Stimulated activated effector memory CD8-positive, alpha-beta T cell treated with anti-CD3 and anti-CD28 coated beads, Interleukin-12 subunit alpha, Interleukin-12 subunit beta, amount 100 ng/mL, for 72 hours (primary cell): ENCODE measurements around the gene PLEKHJ1.

Experiments
- ATAC-seq: fragments of 150-1000 bp; cut with Tn5 transposase; 2 replicates; pipeline ENCODE4 v1.10.0; 2021
- DNase-seq, 2 donors: peaks; one replicate each; pipeline ENCODE4 v3.0.0; 2021 to 2022; ENCODE audit warnings: low spot score in 2 of 2
- H3K27ac Mint-ChIP-seq: one replicate; pipeline ENCODE4 v1.8.0; 2022; ENCODE audit warnings: mild to moderate bottlenecking, mixed read lengths
- H3K36me3 Mint-ChIP-seq: one replicate; pipeline ENCODE4 v1.8.0; 2022; ENCODE audit warnings: mild to moderate bottlenecking, mixed read lengths
- H3K4me1 Mint-ChIP-seq: one replicate; pipeline ENCODE4 v1.8.0; 2022; ENCODE audit warnings: mixed read lengths
- H3K4me3 Mint-ChIP-seq: one replicate; pipeline ENCODE4 v1.8.0; 2022; ENCODE audit warnings: mild to moderate bottlenecking, mixed read lengths
- H3K9me3 Mint-ChIP-seq: one replicate; pipeline ENCODE4 v1.8.0; 2022; ENCODE audit warnings: mixed read lengths

Gene PLEKHJ1

GRCh38 chr19:2246801-2247361 is 10.8 kb upstream of the PLEKHJ1 start:
- Mint-ChIP-seq H3K4me1 (peaks cover 20% of the 10 kb centered on the region), H3K9me3 (no peaks in the 10 kb centered on the region), H3K4me3 (no peak overlapping the region), H3K27ac (no peak overlapping the region), H3K36me3 (peaks cover 70% of the 10 kb centered on the region)
- DNase-seq (no peak), ATAC-seq (no peak)

DNA sequence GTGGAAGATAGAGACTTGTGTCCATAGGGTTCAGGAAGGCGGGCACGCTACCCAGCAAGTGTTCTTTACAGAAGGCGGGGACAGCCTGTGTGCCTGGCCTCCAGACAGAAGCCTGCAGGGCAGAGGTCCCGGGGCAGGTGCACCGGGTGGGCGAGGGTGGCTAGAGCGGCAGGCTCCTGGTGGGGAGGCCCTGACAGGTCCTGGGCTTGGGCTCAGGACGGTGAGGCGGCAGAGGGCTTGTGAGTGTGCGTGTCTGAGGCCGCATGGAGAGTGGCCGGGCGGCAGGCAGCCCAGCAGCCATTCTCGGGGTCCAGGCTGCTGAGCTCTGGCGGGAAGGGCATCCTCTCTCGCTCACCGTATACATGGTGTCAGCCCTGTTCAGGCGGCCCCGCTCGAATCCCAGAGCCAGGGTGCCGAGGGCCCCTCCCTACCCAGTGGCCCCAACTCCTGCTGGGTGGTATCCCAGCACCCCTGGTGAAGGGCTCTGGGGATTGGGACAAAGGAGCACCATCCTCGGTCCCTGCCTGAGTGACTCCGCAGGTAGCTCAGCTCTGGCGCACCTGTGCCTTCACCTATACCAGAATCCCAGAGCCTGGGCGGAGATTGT is 10.0 kb upstream of the PLEKHJ1 start:
- DNase-seq (no peak), ATAC-seq (no peak)
- Mint-ChIP-seq H3K36me3 (peaks cover 76% of the 10 kb centered on the region), H3K4me1 (peaks cover 26% of the 10 kb centered on the region), H3K9me3 (no peaks in the 10 kb centered on the region), H3K4me3 (no peak overlapping the region), H3K27ac (no peak overlapping the region)

DNA sequence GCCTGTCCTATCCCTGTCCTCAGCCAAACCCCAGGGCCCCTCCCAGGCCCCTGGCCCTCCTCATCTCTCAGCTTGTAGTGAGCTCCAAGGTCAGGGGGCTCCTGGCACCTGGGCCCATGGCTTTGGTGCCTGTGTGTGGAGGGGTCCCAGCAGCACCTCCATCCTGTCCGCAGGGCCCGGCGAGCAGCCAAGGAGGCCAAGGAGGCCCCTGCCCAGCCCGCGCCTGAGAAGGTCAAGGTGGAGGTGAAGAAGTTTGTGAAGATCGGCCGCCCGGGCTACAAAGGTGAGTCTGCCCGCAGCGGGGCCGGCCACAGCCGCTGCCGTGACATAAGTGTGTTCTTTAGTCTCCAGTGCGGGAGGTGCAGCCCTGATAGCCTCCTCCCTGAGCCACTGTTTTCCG is 9.1 kb upstream of the PLEKHJ1 start:
- Mint-ChIP-seq H3K4me3 (no peak overlapping the region), H3K27ac (no peak overlapping the region), H3K4me1 (peaks cover 34% of the 10 kb centered on the region), H3K36me3 (peaks cover 81% of the 10 kb centered on the region), H3K9me3 (no peaks in the 10 kb centered on the region)
- ATAC-seq (no peak), DNase-seq (no peak)

DNA sequence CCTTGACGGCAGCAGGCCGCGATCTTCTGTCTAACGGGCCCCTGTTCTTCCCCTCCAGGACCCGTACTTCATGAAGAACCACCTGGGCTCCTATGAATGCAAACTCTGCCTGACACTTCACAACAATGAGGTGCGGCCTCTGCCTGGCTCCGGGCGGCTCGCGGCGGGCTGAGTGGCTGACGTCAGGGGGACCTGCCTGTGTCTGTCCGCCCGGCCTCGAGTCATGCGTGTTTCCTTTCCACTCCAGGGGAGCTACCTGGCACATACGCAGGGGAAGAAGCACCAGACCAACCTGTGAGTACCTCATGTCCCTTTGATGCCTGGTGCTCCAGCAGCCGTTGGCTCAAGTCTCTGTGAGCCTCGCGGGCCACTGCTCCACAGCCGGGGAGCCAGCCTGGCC is 8.4 kb upstream of the PLEKHJ1 start:
- Mint-ChIP-seq H3K4me3 (no peak overlapping the region), H3K36me3 (peaks cover 86% of the 10 kb centered on the region), H3K4me1 (peaks cover 42% of the 10 kb centered on the region), H3K9me3 (no peaks in the 10 kb centered on the region), H3K27ac (no peak overlapping the region)
- DNase-seq (no peak), ATAC-seq (no peak)

GRCh38 chr19:2244125-2244411 is 7.9 kb upstream of the PLEKHJ1 start:
- ATAC-seq (no peak), DNase-seq (no peak)
- no peaks in the 10 kb centered on the region for H3K9me3 Mint-ChIP-seq
- H3K36me3 Mint-ChIP-seq, result peaks cover 88% of the 10 kb centered on the region
- H3K27ac Mint-ChIP-seq, result peak overlapping the region; percentile 34
- peaks cover 46% of the 10 kb centered on the region for H3K4me1 Mint-ChIP-seq
- H3K4me3 Mint-ChIP-seq, result no peak overlapping the region

DNA sequence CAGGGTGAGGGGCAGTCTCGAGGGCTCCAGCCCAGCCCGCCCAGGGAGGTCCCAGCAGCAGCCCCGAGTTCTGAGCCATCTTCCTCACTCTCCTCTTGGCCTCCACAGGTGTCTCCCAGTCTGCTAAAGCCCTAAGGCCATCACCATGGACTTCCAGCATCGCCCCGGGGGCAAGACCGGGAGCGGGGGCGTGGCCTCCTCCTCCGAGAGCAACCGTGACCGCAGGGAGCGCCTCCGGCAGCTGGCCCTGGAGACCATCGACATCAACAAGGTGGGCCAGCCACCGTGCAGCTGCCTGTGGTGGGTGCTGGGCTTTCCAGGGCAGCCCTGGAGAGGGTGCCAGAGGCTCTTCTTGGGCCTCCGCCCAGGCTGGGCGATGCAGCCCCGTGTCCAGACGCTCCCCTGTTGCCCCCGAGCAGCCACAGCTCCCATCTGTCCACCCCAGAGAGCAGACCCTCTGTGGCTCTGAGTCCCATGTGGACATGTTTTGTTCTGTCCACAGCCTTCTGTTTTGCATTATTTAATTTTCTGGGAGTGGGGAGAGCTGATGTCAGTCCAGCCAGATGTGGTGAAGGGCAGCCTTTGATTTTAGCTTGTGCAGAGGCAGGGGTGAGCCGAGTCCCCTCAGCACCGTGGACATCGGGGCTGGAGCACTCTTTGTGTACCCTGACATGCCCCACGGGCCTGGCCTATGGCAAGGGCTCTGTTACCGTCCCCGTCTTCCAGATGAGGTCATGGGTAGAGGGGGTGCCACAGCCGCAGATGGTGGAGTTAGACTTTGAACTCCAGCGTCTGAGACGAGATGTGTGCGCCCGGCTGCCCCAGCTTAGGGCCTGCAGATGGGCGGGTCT is 7.4 kb upstream of the PLEKHJ1 start:
- Mint-ChIP-seq H3K27ac (peak overlapping the region; percentile 34), H3K9me3 (no peaks in the 10 kb centered on the region), H3K4me3 (no peak overlapping the region), H3K4me1 (peaks cover 52% of the 10 kb centered on the region), H3K36me3 (peaks cover 88% of the 10 kb centered on the region)
- no peak for DNase-seq
- no peak for ATAC-seq

DNA sequence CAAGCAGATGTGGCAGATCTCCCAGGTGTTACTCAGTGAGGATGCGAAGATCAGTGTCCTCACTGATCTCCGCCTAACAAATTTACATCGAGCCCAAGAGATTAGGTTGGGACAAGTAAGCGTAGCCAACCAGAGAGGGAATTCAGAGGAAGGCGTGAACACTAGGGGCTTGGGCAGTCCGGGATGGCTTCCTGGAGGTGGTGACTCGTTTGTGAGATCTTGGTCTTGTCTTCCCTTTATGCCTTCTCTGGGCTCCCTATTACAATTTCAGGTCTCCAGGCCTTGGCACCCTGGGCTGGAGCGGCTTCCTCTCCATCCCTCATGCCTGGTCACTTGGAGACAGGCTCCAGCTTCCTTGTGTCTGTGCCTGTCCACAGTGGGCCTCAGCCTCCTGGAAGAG is 6.7 kb upstream of the PLEKHJ1 start:
- H3K4me3 Mint-ChIP-seq, result no peak overlapping the region
- peaks cover 90% of the 10 kb centered on the region for H3K36me3 Mint-ChIP-seq
- peaks cover 59% of the 10 kb centered on the region for H3K4me1 Mint-ChIP-seq

GRCh38 chr19:2242092-2242537 is 6.0 kb upstream of the PLEKHJ1 start:
- Mint-ChIP-seq H3K4me3 (no peak overlapping the region), H3K27ac (peak overlapping the region; percentile 68), H3K36me3 (peaks cover 97% of the 10 kb centered on the region)

More for the DNA sequence above, 6.7 kb upstream of the PLEKHJ1 start:
- ATAC-seq, result no peak
- Mint-ChIP-seq H3K27ac (peak overlapping the region; percentile 68), H3K9me3 (no peaks in the 10 kb centered on the region)
- no peak for DNase-seq

DNA sequence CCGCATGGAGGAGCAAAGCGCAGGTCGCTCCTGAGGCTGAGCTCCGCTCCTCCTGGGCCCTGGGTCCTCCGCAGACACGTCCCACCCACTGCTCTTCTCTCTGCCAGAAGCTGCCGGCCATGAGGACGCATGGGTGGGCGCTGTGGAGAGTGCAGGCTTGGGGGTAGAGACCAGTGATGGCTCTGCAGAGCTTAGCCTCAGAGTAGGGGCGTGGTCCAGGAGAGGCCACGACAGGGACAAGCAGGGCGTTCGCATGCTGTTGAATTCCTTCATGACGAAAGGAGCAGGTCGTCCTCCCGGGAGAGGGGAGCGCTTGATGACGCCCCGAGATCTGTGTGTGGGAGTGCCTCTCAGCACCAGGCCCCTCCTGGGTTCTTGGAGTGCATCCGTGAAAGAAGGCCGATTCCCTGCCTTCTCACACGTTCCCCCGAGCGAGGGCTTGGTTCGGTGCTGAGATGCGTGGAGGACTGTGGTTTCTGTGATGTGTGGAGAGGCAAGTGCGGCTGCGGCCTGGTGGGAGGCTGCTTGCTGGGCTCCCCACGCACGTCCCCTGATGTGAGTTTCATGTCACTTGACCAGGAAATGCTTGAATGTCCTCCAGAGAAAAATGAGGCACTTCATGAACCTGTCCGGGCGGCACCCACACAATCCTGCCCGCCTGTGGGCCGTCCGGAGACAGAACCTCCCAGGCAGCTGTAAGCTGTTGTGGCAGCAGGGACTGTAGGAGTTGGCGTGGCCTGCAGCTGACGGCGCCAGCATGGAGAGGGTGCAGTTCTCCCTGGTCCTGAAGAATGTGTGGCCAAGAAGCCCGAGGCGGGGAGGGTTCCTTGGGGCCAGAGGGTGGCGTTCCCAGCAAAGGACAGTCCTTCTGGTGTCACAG is 5.0 kb upstream of the PLEKHJ1 start:
- ATAC-seq (no peak), DNase-seq (no peak)
- Mint-ChIP-seq H3K27ac (peak overlapping the region; percentile 83), H3K9me3 (no peaks in the 10 kb centered on the region), H3K4me1 (peaks cover 72% of the 10 kb centered on the region), H3K36me3 (peaks cover 98% of the 10 kb centered on the region), H3K4me3 (peak overlapping the region; percentile 98)

More at GRCh38 chr19:2242092-2242537, 6.0 kb upstream of the PLEKHJ1 start:
- H3K4me1 Mint-ChIP-seq, result peaks cover 64% of the 10 kb centered on the region
- DNase-seq (no peak), ATAC-seq (no peak)
- no peaks in the 10 kb centered on the region for H3K9me3 Mint-ChIP-seq

GRCh38 chr19:2239771-2240770 is 3.9 kb upstream of the PLEKHJ1 start:
- Mint-ChIP-seq H3K4me1 (peaks cover 77% of the 10 kb centered on the region), H3K36me3 (peaks cover 96% of the 10 kb centered on the region), H3K27ac (peak overlapping the region; percentile 83), H3K4me3 (peak overlapping the region; percentile 98), H3K9me3 (no peaks in the 10 kb centered on the region)
- DNase-seq (no peak), ATAC-seq (no peak)

- Mint-ChIP-seq H3K4me1 (peaks cover 86% of the 10 kb centered on the region), H3K36me3 (peaks cover 96% of the 10 kb centered on the region), H3K4me3 (peak overlapping the region; percentile 98), H3K27ac (peak overlapping the region; percentile 83), H3K9me3 (no peaks in the 10 kb centered on the region)
- DNase-seq (no peak), ATAC-seq (no peak)
Observed at GRCh38 chr19:2239173-2239572, 3.0 kb upstream of the PLEKHJ1 start.

GRCh38 chr19:2237869-2238153 is 1.7 kb upstream of the PLEKHJ1 start:
- Mint-ChIP-seq H3K4me1 (peaks cover 86% of the 10 kb centered on the region), H3K27ac (peak overlapping the region; percentile 100), H3K36me3 (peaks cover 96% of the 10 kb centered on the region), H3K4me3 (peak overlapping the region; percentile 98), H3K9me3 (no peaks in the 10 kb centered on the region)
- ATAC-seq (no peak), DNase-seq (no peak)

- Mint-ChIP-seq H3K36me3 (peaks cover 96% of the 10 kb centered on the region), H3K4me3 (peak overlapping the region; percentile 98), H3K4me1 (peaks cover 81% of the 10 kb centered on the region), H3K9me3 (no peaks in the 10 kb centered on the region), H3K27ac (peak overlapping the region; percentile 100)
- DNase-seq (no peak), ATAC-seq (no peak)
Observed at GRCh38 chr19:2237051-2237868, 1.1 kb upstream of the PLEKHJ1 start.

- peak overlapping the region; percentile 100 for H3K27ac Mint-ChIP-seq
- peak overlapping the region; percentile 98 for H3K4me3 Mint-ChIP-seq
- DNase-seq (no peak), ATAC-seq (no peak)
- peaks cover 68% of the 10 kb centered on the region for H3K4me1 Mint-ChIP-seq
- H3K36me3 Mint-ChIP-seq, result peaks cover 98% of the 10 kb centered on the region
- H3K9me3 Mint-ChIP-seq, result no peaks in the 10 kb centered on the region
Observed at GRCh38 chr19:2236064-2236313, 140 bp downstream of the PLEKHJ1 start.
